NCI-H2029 (cell line): ENCODE data around the gene P3H3.

ENCODE experiments used
- DNase-seq: peaks from one replicate; lab custom pipeline; 2025; lab: John Stamatoyannopoulos, UW

Gene P3H3

DNA sequence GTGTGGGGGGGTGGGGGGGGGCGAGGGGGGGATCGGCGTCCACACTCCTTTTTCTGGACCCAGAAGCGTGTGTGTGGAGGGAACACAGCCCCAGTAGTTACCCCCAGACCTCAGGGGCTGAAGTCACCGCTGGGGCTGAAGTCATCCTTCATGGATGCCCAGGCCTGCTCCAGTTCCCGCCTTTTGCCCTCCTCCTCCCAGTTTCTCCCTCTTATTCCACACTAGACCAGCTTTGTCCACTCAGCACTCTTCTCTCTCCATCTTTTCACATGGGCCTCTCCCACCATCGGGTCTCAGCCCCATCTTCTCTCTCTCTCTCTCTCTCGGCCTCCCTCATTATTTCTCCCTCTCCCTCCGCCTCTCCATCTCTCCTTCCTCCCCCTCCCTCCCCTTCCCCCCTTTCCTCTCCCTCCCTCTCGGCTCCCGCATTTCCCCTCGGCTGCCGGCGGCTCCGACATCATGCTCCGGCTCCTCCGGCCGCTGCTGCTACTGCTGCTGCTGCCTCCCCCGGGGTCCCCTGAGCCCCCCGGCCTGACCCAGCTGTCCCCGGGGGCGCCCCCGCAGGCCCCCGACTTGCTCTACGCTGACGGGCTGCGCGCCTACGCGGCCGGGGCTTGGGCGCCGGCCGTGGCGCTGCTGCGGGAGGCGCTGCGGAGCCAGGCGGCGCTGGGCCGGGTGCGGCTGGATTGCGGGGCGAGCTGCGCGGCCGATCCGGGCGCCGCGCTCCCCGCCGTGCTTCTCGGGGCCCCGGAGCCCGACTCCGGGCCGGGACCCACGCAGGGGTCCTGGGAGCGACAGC lies at the start of gene P3H3:
Gene P3H3 (plus strand): TSS at position 426 of the 799 bp plus-strand sequence. CDS start 34 bp downstream, at position 460.
- DNase-seq = no peak

- DNase-seq = peak; percentile 94
Measured at GRCh38 chr12:6778574-6779550, 49.3 kb upstream of the P3H3 start.

GRCh38 chr12:6779708-6780432 lies 48.3 kb upstream of the P3H3 start:
- no peak for DNase-seq

DNA sequence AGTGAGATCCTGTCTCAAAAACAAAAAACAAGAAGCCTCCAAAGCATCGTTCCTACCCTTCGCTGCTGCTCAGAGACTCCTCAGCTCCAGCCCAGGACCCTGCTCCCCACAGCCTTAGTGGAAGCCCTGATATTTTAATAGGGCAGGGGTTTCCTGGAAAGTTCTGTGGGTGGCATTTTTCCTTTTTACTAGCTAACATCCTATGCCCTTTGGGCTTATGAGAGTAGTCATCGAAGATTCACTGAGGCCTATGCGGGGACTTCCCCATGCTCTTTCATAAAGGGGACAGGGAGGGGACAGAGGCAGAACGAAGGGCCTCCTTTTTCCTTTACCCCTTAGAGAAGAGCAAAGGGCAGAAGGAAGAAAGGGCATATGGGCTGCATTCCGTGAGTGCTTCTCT lies 47.6 kb upstream of the P3H3 start:
- no peak for DNase-seq

DNA sequence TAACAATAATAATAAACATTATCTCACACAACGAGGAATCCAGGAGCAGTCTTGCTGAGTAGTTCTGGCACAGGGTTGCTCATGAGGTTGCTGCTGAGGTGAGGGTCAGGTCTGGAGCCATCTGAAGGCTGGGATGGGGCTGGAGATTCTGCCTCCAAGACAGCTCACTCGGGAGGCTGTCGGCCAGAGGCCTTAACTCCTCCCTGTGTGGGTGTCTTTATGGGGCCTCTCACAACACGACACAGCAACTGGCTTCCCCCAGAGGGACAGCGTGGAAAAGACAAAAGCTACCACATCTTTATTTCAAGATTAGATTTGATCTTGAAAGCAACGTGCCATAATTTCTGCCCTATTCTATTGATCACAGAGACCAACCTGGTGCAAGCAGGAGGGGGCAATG lies 46.1 kb upstream of the P3H3 start:
- no peak for DNase-seq

- no peak for DNase-seq
Measured at GRCh38 chr12:6782850-6783566, 45.2 kb upstream of the P3H3 start.

- no peak for DNase-seq
Measured at GRCh38 chr12:6783828-6784227, 44.4 kb upstream of the P3H3 start.

DNA sequence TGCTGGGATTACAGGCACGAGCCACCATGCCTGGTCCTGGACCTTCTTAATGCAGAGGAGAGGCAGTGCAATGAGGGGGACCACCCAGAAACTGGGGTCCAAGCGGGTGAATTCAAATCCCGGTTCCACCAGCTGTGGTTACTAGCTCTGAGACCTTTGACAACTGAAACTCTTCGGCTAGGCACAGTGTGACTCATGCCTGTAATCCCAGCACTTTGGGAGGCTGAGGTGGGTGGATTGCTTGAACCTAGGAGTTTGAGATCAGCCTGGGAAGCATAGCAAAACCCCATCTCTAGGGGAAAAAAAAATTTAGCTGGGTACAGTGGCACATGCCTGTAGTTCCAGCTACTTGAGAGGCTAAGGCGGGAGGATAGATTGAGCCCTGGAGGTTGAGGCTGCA lies 43.9 kb upstream of the P3H3 start:
- no peak for DNase-seq

GRCh38 chr12:6784761-6785160 lies 43.4 kb upstream of the P3H3 start:
- no peak for DNase-seq

GRCh38 chr12:6786416-6787094 lies 41.7 kb upstream of the P3H3 start:
- DNase-seq = no peak

DNA sequence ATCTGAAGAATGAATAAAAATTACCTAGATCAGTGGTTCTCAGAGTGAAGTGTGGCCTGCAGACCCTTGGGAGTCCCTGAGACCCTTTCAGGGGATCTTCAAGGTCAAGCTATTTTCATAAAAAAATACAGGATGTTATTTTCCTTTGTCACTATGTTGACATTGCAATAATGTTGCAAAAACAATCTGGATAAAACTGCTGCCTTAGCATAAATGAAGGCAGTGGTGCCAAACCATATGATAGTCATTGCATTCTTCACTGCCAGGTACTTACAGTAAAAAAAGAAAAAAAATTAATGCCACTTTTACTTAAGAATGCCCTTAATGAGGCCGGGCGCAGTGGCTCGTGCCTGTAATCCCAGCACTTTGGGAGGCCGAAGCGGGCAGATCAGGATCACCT lies 40.9 kb upstream of the P3H3 start:
- DNase-seq = no peak

GRCh38 chr12:6788972-6789924 lies 39.0 kb upstream of the P3H3 start, which contains the start of gene CD4:
Gene CD4, plus strand, starts transcription at chr12:6789528. Its CDS starts 10,611 bp downstream, at chr12:6800139.
- no peak for DNase-seq

GRCh38 chr12:6790496-6791150 lies 37.6 kb upstream of the P3H3 start:
- no peak for DNase-seq

DNA sequence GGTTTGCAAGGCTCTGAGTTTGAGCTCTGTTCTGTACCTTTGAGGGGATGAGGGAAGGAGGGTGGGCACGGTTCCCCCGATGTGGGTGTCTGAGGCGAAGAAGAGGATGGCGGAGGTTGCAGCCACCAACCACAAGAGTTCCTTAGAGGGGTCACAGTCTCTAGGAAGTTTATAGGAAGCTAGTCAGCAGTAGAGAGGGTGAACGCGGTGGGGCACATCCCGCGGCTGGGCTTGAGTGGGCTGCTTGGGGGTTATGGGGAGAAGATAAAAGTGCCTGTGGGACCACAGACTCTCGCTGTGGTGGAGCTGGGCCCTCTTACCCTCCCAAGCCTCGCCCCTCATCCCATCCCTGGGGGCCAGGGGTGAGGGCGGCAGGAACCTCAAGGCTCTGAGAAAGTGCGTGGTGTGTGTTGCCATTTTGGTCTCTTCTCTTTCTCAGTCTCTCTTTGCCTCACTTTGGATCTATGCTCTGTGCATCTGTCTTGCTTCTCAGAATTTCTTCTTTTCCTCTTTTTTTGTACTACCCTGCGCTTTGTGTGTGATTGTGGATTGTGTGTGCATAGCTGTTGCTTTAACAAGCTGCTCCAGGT lies 36.2 kb upstream of the P3H3 start:
- no peak for DNase-seq

DNA sequence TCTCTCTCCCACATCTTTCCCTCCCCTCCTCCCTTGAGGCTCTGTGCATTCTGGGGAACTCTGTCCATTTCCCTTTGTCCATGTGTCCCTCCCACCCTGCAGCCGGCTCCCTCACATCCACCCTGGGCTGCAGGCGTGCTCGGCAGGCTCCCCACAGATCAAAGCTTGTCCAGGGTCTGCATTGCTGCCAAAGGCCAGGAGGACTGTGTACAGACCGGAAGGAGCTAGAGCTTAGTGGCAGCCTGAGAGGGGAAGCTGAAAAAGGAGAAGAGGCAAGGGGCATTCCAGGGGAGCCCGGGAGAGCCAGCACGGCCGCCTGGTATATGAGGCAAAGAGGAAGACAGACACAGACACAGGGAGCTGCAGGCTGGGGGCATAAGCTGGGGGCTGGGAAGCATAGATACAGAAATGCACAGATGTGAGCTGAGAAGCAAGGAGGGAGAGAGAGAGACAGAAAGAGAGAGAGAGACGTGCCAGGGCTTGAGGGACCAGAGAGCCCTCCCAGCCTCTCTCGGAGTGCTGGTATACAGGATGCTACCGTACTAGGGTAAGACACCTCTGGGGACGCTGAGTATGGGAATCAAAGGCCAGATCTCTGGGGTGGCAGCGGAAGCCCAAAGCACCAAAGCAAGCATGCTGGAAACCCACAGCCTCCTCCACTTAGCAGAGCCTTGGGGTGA lies 35.5 kb upstream of the P3H3 start:
- no peak for DNase-seq

GRCh38 chr12:6795088-6795487 lies 33.1 kb upstream of the P3H3 start:
- no peak for DNase-seq

GRCh38 chr12:6796576-6796975 lies 31.6 kb upstream of the P3H3 start:
- DNase-seq = no peak

DNA sequence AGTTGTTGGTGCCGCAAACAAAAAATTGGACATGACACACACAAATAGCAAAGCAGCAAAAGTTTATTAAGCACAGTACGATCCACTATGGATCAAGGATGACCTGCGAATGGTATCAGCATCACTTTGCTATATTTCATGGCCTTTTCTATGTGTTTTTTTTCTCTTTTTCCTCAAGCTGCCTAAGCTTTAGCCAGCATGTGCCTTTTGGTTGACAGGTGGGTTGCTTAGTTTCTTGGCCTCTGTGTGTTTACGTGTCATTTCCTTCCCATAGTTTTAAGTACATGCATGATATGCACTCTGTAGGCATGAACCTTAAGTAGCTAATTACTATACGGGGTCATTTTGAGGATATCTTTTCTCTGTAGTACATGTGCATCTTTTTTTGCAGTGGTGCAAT lies 29.1 kb upstream of the P3H3 start:
- DNase-seq = no peak
